Ishikawa (cell line): Measurements from ENCODE around the gene VEGFA.

Experiments
- CEBPB ChIP-seq: IDR thresholded peaks from 2 replicates; pipeline ENCODE4 v1.6.1; 2012
- CREB1 ChIP-seq: IDR thresholded peaks from 2 replicates; pipeline ENCODE4 v1.6.1; 2012; ENCODE audit warnings: low read depth
- EGR1 ChIP-seq: IDR thresholded peaks from 2 replicates; pipeline ENCODE4 v1.6.1; 2012
- EP300 ChIP-seq: IDR thresholded peaks from 2 replicates; pipeline ENCODE4 v1.6.1; 2012; ENCODE audit warnings: borderline replicate concordance
- FOXM1 ChIP-seq: IDR thresholded peaks from 2 replicates; pipeline ENCODE4 v1.6.1; 2012; ENCODE audit warnings: low read depth, borderline replicate concordance
- NFIC ChIP-seq: IDR thresholded peaks from 2 replicates; pipeline ENCODE4 v1.6.1; 2012
- RAD21 ChIP-seq: IDR thresholded peaks from 2 replicates; pipeline ENCODE4 v1.6.1; 2012; ENCODE audit warnings: low read depth
- TAF1 ChIP-seq: IDR thresholded peaks from 2 replicates; pipeline ENCODE4 v1.6.1; 2012; ENCODE audit warnings: low read depth, mild to moderate bottlenecking
- YY1 ChIP-seq: IDR thresholded peaks from 2 replicates; pipeline ENCODE4 v1.6.1; 2012; ENCODE audit warnings: low read depth
- ZBTB7A ChIP-seq: IDR thresholded peaks from 2 replicates; pipeline ENCODE4 v1.6.1; 2012; ENCODE audit warnings: low read depth
- TF ChIP-seq, protein P1 (sequence below): IDR thresholded peaks from 2 replicates; pipeline ENCODE4 v1.6.1; 2012
- TF ChIP-seq, protein P2 (sequence below): IDR thresholded peaks from 2 replicates; pipeline ENCODE4 v1.6.1; 2012; ENCODE audit warnings: low read depth, mild to moderate bottlenecking

DNA sequence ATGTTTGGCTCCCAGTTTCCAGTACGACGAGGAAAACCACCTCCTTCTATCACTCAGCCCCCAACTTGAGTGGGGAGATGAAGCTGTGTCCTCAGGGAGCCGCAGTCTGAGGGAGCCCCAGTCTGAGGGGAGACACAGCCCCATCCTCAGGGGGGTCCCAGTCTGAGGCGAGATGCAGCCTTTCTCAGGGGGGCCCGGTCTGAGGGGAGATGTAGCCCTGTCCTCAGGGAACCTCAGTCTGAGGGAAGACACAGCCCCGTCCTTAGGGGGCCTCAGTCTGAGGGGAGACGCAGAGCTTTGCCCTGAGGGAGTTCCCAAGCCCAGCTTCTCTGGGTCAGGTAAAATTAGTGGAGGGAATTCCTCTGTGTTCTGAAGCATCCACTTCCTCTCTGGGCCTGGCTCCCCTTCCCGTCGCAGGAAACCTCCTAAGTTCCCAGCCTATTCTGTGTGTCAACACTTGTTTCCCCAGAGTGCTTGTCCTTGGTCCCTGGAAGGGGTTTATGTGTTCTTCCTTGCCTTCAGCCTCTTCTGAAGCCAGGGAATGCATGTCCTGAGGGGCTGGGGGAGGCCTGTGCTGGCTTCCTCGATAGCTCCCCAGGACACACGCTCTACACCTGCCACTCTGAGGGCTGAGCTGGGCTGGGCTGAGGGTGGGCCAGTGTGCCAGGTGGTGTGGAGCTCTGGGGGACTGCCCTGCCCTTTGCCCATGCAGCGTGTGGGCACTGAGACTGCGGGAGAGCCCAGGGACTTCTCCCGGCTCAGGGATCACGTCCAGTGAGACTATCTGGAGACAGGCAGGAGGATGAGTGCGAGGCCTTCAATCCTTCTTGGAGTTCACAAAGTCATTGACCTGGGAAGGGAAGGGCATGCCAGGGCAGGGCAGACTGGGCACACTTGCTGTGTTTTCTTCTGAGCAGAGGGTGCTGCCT, 55.4 kb downstream of the VEGFA start:
- TF ChIP-seq YY1: no peak
- TF ChIP-seq, protein P1, sequence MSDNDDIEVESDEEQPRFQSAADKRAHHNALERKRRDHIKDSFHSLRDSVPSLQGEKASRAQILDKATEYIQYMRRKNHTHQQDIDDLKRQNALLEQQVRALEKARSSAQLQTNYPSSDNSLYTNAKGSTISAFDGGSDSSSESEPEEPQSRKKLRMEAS: no peak
- TF ChIP-seq, protein P2, sequence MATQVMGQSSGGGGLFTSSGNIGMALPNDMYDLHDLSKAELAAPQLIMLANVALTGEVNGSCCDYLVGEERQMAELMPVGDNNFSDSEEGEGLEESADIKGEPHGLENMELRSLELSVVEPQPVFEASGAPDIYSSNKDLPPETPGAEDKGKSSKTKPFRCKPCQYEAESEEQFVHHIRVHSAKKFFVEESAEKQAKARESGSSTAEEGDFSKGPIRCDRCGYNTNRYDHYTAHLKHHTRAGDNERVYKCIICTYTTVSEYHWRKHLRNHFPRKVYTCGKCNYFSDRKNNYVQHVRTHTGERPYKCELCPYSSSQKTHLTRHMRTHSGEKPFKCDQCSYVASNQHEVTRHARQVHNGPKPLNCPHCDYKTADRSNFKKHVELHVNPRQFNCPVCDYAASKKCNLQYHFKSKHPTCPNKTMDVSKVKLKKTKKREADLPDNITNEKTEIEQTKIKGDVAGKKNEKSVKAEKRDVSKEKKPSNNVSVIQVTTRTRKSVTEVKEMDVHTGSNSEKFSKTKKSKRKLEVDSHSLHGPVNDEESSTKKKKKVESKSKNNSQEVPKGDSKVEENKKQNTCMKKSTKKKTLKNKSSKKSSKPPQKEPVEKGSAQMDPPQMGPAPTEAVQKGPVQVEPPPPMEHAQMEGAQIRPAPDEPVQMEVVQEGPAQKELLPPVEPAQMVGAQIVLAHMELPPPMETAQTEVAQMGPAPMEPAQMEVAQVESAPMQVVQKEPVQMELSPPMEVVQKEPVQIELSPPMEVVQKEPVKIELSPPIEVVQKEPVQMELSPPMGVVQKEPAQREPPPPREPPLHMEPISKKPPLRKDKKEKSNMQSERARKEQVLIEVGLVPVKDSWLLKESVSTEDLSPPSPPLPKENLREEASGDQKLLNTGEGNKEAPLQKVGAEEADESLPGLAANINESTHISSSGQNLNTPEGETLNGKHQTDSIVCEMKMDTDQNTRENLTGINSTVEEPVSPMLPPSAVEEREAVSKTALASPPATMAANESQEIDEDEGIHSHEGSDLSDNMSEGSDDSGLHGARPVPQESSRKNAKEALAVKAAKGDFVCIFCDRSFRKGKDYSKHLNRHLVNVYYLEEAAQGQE: no peak
- TF ChIP-seq NFIC: no peak
- no peak for TF ChIP-seq RAD21
- no peak for TF ChIP-seq FOXM1
- TF ChIP-seq TAF1: no peak
- TF ChIP-seq EGR1: no peak
- TF ChIP-seq EP300: no peak
- no peak for TF ChIP-seq CEBPB
- no peak for TF ChIP-seq CREB1
- TF ChIP-seq ZBTB7A: no peak
